Gastrocnemius medialis (tissue), 4 donors: ENCODE measurements around the gene MBD3L5. TPM values are rescaled to one million over a fixed set of nuclear protein-coding genes. Genes with fewer than 3 reads are reported as not detected.
"Not testable (repeated sequence)": the region's sequence is repeated elsewhere in the genome, so short reads cannot be mapped to it uniquely, and the experiment has no call there.

Source experiments
- ATAC-seq, 2 donors: fragments of 150-250 bp; one replicate each; pipeline ENCODE4 v1.9.1; 2016
- DNase-seq, 2 donors: peaks; one replicate each; pipeline ENCODE4 v3.0.0-alpha.2; 2019
- H3K27ac ChIP-seq, 4 donors: fragments of 200-600 bp; sonication (generic); 1 replicate in 1 of 4; 2 replicates in 3 of 4; pipeline ENCODE4 v1.5.1; 2016 to 2018; ENCODE audit warnings: mild to moderate bottlenecking in 2 of 4, moderate library complexity in 1 of 4
- H3K27me3 ChIP-seq, 3 donors: fragments of 200-600 bp; sonication (generic) in 2 of 3; 1 replicate in 1 of 3; 2 replicates in 2 of 3; pipeline versions ENCODE4 v1.5.1 to v1.6.0; 2016 to 2019; ENCODE audit warnings: mild to moderate bottlenecking in 1 of 3, moderate library complexity in 1 of 3
- H3K36me3 ChIP-seq, 2 donors: fragments of 200-600 bp; sonication (generic) in 1 of 2; one replicate each; pipeline ENCODE4 v1.5.1; 2017 to 2018
- H3K4me1 ChIP-seq, 2 donors: fragments of 200-600 bp; sonication (generic) in 1 of 2; one replicate each; pipeline ENCODE4 v1.5.1; 2016 to 2017; ENCODE audit warnings: mild to moderate bottlenecking in 2 of 2
- H3K4me3 ChIP-seq, 4 donors: fragments of 200-600 bp; sonication (generic) in 3 of 4; 1 replicate in 1 of 4; 2 replicates in 3 of 4; pipeline ENCODE4 v1.5.1; 2016 to 2019; ENCODE audit warnings: mild to moderate bottlenecking in 2 of 4
- H3K9me3 ChIP-seq, 3 donors: fragments of 200-600 bp; sonication (generic) in 2 of 3; 1 replicate in 1 of 3; 2 replicates in 2 of 3; pipeline ENCODE4 v1.5.1; 2016 to 2019
- POLR2A ChIP-seq, 2 donors: fragments of 450-650 bp; IDR thresholded peaks; one replicate each; pipeline ENCODE4 v1.6.1; 2017; ENCODE audit warnings: antibody characterized with exemption in 2 of 2, mild to moderate bottlenecking in 2 of 2, moderate library complexity in 2 of 2
- in situ Hi-C, 4 donors: fragments of 200-750 bp; cut with MboI; loops; one replicate each; pipeline versions ENCODE4 v1.15.0 to v1.8.0; 2017; ENCODE audit warnings: low sequenced_read_pairs in 4 of 4
- intact Hi-C: fragments of 100-400 bp; cut with DNase I; formaldehyde crosslinking; loops from one replicate; pipeline ENCODE4 v1.15.1; 2023; ENCODE audit warnings: low total_unique reads
- total RNA-seq, 4 donors: library from RNA; depleted of rRNA; stranded (reverse); fragments of >200 nt; gene quantifications; one replicate each; pipeline versions ENCODE4 v1.1.0 to v1.2.3, GENCODE V29; 2016
- TF ChIP-seq, protein P1 (sequence below), 5 experiments: fragments of 450-650 bp in 3 of 5; fragments of 200-600 bp in 2 of 5; sonication (generic) in 2 of 5; IDR thresholded peaks in 4 of 5; conservative IDR thresholded peaks in 1 of 5; 1 replicate in 4 of 5; 2 replicates in 1 of 5; pipeline ENCODE4 v1.5.1; 2016 to 2019; ENCODE audit warnings: antibody characterized with exemption in 5 of 5, mild to moderate bottlenecking in 3 of 5, moderate library complexity in 3 of 5

The MBD3L5 gene
- total RNA-seq, 4 donors from 2014 or later: not detected

DNA sequence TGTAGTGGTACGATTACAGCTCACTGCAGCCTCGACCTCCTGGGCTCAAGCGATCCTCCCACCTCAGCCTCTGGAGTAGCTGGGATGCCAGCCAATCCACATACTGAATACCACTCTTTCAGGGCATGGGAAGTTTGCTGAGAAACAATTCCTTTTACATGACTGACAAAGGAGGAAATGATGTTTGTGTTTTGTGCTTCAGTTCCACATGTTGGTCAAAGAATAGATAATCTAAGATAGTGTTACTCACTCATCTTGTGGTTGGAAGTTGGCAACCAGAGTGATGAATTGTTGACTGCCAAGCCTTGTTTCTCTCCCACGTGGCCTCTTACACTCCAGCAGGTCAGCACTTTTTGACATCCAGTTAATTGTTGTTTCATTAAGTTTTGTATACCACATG lies 16.7 kb upstream of the MBD3L5 start:
- DNase-seq (no peak), ATAC-seq (no peak)
- Histone ChIP-seq H3K4me3 (no peak overlapping the region), H3K4me1 (no peaks in the 10 kb centered on the region), H3K9me3 (no peaks in the 10 kb centered on the region), H3K27me3 (no peaks in the 10 kb centered on the region), H3K27ac (no peak overlapping the region), H3K36me3 (no peaks in the 10 kb centered on the region)
- in situ Hi-C loops: no loop called here
- intact Hi-C loops: no loop called here
- no peak for TF ChIP-seq POLR2A (IDR thresholded peaks at IDR 0.05)
- TF ChIP-seq, protein P1, sequence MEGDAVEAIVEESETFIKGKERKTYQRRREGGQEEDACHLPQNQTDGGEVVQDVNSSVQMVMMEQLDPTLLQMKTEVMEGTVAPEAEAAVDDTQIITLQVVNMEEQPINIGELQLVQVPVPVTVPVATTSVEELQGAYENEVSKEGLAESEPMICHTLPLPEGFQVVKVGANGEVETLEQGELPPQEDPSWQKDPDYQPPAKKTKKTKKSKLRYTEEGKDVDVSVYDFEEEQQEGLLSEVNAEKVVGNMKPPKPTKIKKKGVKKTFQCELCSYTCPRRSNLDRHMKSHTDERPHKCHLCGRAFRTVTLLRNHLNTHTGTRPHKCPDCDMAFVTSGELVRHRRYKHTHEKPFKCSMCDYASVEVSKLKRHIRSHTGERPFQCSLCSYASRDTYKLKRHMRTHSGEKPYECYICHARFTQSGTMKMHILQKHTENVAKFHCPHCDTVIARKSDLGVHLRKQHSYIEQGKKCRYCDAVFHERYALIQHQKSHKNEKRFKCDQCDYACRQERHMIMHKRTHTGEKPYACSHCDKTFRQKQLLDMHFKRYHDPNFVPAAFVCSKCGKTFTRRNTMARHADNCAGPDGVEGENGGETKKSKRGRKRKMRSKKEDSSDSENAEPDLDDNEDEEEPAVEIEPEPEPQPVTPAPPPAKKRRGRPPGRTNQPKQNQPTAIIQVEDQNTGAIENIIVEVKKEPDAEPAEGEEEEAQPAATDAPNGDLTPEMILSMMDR (IDR thresholded peaks at IDR 0.05 in 4 of 5, conservative IDR thresholded peaks at IDR 0.05 in 1 of 5): no peak

DNA sequence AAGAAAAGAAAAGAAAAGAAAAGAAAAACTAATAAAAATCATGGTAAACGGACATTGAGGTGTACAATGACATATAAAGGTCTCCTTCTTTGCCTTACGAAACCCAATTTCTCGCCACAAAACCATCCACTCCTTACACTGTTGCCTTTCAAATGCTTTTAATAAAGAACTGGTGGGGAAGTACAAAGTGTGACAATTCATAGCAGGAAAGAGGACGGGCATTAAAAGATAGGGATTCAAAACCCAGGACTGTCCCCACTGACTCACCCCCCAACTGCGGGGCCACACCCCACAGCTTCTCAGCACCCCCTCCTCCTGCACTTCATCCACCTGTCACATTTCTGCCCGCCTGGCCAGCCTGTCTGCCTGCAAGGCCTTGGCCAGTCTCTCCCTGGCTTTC lies 11.6 kb upstream of the MBD3L5 start:
- no peak overlapping the region for H3K4me3 ChIP-seq
- H3K4me1 ChIP-seq: no peaks in the 10 kb centered on the region
- no peaks in the 10 kb centered on the region for H3K27me3 ChIP-seq
- H3K36me3 ChIP-seq: no peaks in the 10 kb centered on the region
- no peak overlapping the region for H3K27ac ChIP-seq
- intact Hi-C loops (no loop called here), in situ Hi-C loops (no loop called here)
- ATAC-seq (no peak), DNase-seq (no peak)
- TF ChIP-seq, protein P1 (IDR thresholded peaks at IDR 0.05 in 4 of 5, conservative IDR thresholded peaks at IDR 0.05 in 1 of 5): no peak
- TF ChIP-seq POLR2A (IDR thresholded peaks at IDR 0.05): no peak
- H3K9me3 ChIP-seq: no peaks in the 10 kb centered on the region

DNA sequence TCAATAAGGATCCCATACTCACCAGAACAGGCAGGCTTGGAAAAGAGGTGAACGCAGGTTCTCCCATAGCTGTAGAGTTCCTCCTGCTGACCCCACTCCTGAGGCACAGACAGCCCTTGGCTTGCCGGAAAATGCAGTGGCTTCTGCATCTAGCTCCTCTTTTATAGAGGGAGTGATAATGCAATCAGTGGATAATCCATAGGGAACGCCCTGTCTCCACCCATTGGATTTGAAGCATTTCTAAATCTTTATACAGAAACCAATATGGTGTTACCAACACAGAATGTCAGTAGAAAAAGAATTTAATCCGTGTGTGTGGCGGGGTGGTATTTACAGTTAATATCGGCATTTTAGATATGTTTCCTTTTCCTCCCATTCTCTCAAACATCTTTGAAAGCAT lies 9.0 kb upstream of the MBD3L5 start, which contains the start of gene MBD3L2B:
Gene MBD3L2B, minus strand, starts transcription at position 101 of the 400 bp plus-strand sequence. Its CDS starts 34 bp downstream, at position 67.
- H3K27me3 ChIP-seq, H3K4me3 ChIP-seq, H3K27ac ChIP-seq, intact Hi-C loops, H3K9me3 ChIP-seq, ATAC-seq, DNase-seq, H3K36me3 ChIP-seq, in situ Hi-C loops, H3K4me1 ChIP-seq: not testable (repeated sequence)

DNA sequence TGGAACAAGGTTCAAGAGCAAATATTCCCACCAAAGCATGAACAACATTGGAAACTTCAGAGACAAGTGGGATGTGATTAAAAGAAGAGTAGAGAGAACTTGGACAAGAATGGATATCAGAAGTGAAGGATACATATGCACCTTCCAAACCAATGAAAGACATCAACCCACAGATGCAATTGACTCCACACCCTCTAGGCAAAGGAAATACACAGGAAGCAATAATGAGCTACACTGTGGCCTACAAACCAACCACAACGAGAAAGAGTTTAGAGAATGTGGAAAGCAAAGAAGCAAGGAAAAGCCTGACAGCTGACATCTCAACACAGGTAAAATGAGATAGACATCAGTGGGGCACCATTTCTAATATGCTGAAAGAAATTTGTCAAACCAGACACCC lies 1.6 kb upstream of the MBD3L5 start:
- in situ Hi-C loops, H3K27ac ChIP-seq, H3K4me3 ChIP-seq, H3K9me3 ChIP-seq, H3K36me3 ChIP-seq, intact Hi-C loops, ATAC-seq, DNase-seq, H3K4me1 ChIP-seq, H3K27me3 ChIP-seq: not testable (repeated sequence)

DNA sequence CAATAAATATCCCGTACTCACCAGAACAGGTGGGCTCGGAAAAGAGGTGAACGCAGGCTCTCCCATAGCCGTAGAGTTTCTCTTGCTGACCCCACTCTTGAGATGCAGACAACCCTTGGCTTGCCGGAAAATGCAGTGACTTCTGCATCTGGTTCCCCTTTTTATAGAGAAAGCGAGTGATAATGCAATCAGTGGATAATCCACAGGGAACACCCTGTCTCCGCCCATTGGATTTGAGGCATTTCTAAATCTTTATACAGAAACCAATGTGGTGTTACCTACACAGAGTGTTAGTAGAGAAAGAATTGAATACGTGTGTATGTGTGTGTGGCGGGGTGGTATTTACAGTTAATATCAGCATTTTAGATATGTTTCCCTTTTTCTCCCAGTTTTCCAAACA lies 9.7 kb downstream of the MBD3L5 start, which contains the start of gene MBD3L4:
Gene MBD3L4, minus strand, starts transcription at position 101 of the 400 bp plus-strand sequence. Its CDS starts 35 bp downstream, at position 66.
- H3K4me1 ChIP-seq, ATAC-seq, H3K4me3 ChIP-seq, H3K27me3 ChIP-seq, H3K36me3 ChIP-seq, DNase-seq, in situ Hi-C loops, H3K9me3 ChIP-seq, H3K27ac ChIP-seq, intact Hi-C loops: not testable (repeated sequence)

DNA sequence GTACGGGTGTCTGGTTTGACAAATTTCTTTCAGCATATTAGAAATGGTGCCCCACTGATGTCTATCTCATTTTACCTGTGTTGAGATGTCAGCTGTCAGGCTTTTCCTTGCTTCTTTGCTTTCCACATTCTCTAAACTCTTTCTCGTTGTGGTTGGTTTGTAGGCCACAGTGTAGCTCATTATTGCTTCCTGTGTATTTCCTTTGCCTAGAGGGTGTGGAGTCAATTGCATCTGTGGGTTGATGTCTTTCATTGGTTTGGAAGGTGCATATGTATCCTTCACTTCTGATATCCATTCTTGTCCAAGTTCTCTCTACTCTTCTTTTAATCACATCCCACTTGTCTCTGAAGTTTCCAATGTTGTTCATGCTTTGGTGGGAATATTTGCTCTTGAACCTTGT lies 11.2 kb downstream of the MBD3L5 start:
- H3K4me3 ChIP-seq, H3K36me3 ChIP-seq, DNase-seq, in situ Hi-C loops, ATAC-seq, H3K27me3 ChIP-seq, H3K4me1 ChIP-seq, H3K9me3 ChIP-seq, intact Hi-C loops, H3K27ac ChIP-seq: not testable (repeated sequence)

DNA sequence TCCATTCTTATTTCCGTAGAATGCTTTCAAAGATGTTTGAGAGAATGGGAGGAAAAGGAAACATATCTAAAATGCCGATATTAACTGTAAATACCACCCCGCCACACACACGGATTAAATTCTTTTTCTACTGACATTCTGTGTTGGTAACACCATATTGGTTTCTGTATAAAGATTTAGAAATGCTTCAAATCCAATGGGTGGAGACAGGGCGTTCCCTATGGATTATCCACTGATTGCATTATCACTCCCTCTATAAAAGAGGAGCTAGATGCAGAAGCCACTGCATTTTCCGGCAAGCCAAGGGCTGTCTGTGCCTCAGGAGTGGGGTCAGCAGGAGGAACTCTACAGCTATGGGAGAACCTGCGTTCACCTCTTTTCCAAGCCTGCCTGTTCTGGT lies 18.6 kb downstream of the MBD3L5 start, which contains the start of gene MBD3L2:
Gene MBD3L2, plus strand, starts transcription at position 301 of the 400 bp plus-strand sequence. Its CDS starts 53 bp downstream, at position 354.
- H3K27ac ChIP-seq, H3K36me3 ChIP-seq, H3K4me3 ChIP-seq, ATAC-seq, in situ Hi-C loops, DNase-seq, H3K4me1 ChIP-seq, H3K9me3 ChIP-seq, intact Hi-C loops, H3K27me3 ChIP-seq: not testable (repeated sequence)

DNA sequence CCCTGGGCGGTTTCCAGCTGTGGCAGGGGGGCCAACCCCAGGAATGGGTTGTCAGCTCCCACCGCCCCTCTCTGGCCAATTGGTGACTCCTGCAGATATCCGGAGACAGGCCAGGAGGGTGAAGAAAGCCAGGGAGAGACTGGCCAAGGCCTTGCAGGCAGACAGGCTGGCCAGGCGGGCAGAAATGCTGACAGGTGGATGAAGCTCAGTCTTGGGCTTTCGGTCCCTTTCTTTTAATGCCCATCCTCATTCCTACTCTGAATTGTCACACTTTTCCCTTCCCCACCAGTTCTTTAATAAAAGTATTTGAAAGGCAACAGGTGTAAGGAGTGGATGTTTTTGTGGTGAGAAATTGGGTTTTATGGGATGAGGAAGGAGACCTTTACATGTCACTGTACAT lies 21.0 kb downstream of the MBD3L5 start:
- H3K9me3 ChIP-seq, DNase-seq, H3K36me3 ChIP-seq, intact Hi-C loops, H3K4me1 ChIP-seq, H3K27ac ChIP-seq, H3K4me3 ChIP-seq, in situ Hi-C loops, H3K27me3 ChIP-seq, ATAC-seq: not testable (repeated sequence)

DNA sequence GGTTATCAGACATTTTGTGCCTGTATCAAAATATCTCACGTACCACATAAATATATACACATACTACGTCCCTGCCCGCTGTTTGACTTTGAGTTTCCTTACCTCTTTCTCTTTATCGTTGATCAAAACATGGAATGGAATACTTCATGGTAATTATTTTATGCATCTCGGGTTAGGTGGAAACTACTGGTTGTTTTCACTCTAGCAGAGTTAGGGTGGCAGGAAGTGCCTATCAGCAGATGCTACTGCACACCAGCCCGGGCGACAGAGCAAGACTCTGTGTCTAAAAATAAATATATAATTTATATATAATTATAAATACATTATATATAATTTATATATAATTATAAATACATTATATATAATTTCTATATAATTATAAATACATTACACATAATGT lies 22.5 kb downstream of the MBD3L5 start:
- intact Hi-C loops, H3K4me3 ChIP-seq, H3K27ac ChIP-seq, ATAC-seq, in situ Hi-C loops, H3K36me3 ChIP-seq, H3K4me1 ChIP-seq, DNase-seq, H3K27me3 ChIP-seq, H3K9me3 ChIP-seq: not testable (repeated sequence)

DNA sequence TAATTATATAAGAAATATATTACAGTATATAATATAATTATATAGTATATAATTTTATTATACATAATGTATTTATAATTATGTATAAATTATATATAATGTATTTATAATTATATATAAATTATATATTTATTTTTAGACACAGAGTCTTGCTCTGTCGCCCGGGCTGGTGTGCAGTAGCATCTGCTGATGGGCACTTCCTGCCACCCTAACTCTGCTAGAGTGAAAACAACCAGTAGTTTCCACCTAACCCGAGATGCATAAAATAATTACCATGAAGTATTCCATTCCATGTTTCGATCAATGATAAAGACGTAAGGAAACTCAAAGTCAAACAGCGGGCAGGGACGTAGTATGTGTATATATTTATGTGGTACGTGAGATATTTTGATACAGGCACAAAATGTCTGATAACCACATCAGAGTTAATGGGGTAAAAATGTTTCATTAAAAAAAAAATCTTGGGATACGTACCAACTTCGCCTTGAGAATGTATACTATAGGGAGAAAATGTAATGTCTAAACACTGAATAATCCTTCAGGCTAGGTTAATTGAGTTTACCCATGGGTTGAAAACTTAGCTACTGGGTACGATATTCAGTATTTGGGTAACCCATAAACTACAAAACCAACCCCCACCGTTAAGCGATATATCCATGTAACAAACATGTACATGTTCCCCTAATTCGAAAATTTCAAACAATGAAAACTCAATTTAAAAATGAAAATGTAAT lies 24.4 kb downstream of the MBD3L5 start:
- H3K36me3 ChIP-seq, in situ Hi-C loops, H3K4me1 ChIP-seq, H3K9me3 ChIP-seq, ATAC-seq, H3K27ac ChIP-seq, intact Hi-C loops, H3K4me3 ChIP-seq, H3K27me3 ChIP-seq, DNase-seq: not testable (repeated sequence)
